HCT116 (cell line): Measurements from ENCODE around the gene DENND1A. TPM values are rescaled to one million over a fixed set of nuclear protein-coding genes. Genes with fewer than 3 reads are reported as not detected.

Source experiments
- ATAC-seq: fragments of 200-7000 bp; cut with Tn5 transposase; 2 replicates; pipeline ENCODE4 v1.9.1; 2020; ENCODE audit warnings: mild to moderate bottlenecking, moderate library complexity
- BruUV-seq: library from RNA; stranded (reverse); fragments of 400-500 nt; replicated peaks from 2 replicates; lab custom pipeline; 2021; lab: Mats Ljungman, UMichigan
- CTCF ChIA-PET: fragments of 300-600 bp; sonication (Branson Sonifier 250); formaldehyde crosslinking; loops from one replicate; lab custom pipeline; 2021; ENCODE audit warnings: antibody characterized with exemption; lab: Charles Lee
- POLR2A ChIA-PET: fragments of 300-600, 350-600 bp; sonication (Branson Sonifier 250); formaldehyde crosslinking; loops from one replicate; lab custom pipeline; 2021; ENCODE audit warnings: antibody characterized with exemption; lab: Charles Lee
- RAD21 ChIA-PET, 2 experiments: fragments of 300-600 bp; sonication (Branson Sonifier 250); formaldehyde crosslinking; loops; one replicate each; lab custom pipeline; 2023; ENCODE audit warnings: low total read pairs in 2 of 2; ENCODE audit not compliant: uncharacterized antibody in 2 of 2, unreplicated experiment in 2 of 2, low non-redundant PET in 1 of 2; lab: Charles Lee
- DNase-seq: peaks from one replicate; pipeline ENCODE4 v3.0.0-alpha.2; 2010; ENCODE audit warnings: low read depth, low spot score
- H2AFZ ChIP-seq: fragments of 200-600 bp; shearing (Covaris generic), sonication (generic); 2 replicates; pipeline ENCODE4 v1.6.1; 2017; ENCODE audit warnings: low read depth, mixed run types, mixed read lengths, antibody characterized with exemption, low read length; ENCODE audit not compliant: poor library complexity, severe bottlenecking
- H3K27ac ChIP-seq: 2 replicates; pipeline ENCODE4 v1.5.1; 2012; ENCODE audit warnings: low read depth, low read length
- H3K27me3 ChIP-seq: fragments of 200-600 bp; sonication (generic); 2 replicates; pipeline ENCODE4 v1.6.1; 2016; ENCODE audit warnings: mixed run types, low read length, mixed read lengths; ENCODE audit not compliant: insufficient read depth
- H3K36me3 ChIP-seq, 2 experiments: fragments of 200-500 bp in 1 of 2; fragments of 200-600 bp in 1 of 2; sonication (Bioruptor generic) in 1 of 2; sonication (generic) in 1 of 2; 2 replicates each; pipeline versions ENCODE4 v1.5.1 to v1.6.1; 2014 to 2016; ENCODE audit warnings: low read length in 2 of 2, inconsistent platforms in 1 of 2, mixed read lengths in 1 of 2, mixed run types in 1 of 2; ENCODE audit not compliant: insufficient read depth in 2 of 2, control insufficient read depth in 1 of 2
- H3K4me1 ChIP-seq, 2 experiments: fragments of 200-600 bp in 1 of 2; sonication (generic) in 1 of 2; 2 replicates each; pipeline versions ENCODE4 v1.5.1 to v1.6.1; 2012 to 2017; ENCODE audit warnings: low read length in 2 of 2, inconsistent platforms in 1 of 2, mild to moderate bottlenecking in 1 of 2, mixed read lengths in 1 of 2, mixed run types in 1 of 2, moderate library complexity in 1 of 2; ENCODE audit not compliant: insufficient read depth in 2 of 2, control insufficient read depth in 1 of 2
- H3K4me2 ChIP-seq: fragments of 200-600 bp; sonication (generic); 2 replicates; pipeline ENCODE4 v1.6.1; 2017; ENCODE audit warnings: mixed run types, low read length, mixed read lengths
- H3K4me3 ChIP-seq, 2 experiments: fragments of 200-600 bp in 1 of 2; sonication (generic) in 1 of 2; replicated peaks in 1 of 2; 2 replicates each; pipeline ENCODE4 v1.5.1; 2011 to 2016; ENCODE audit warnings: low read length in 2 of 2, control low read depth in 1 of 2, low read depth in 1 of 2, mild to moderate bottlenecking in 1 of 2, mixed read lengths in 1 of 2, mixed run types in 1 of 2
- H3K79me2 ChIP-seq: fragments of 200-600 bp; sonication (generic); 2 replicates; pipeline ENCODE4 v1.6.1; 2017; ENCODE audit warnings: mild to moderate bottlenecking, mixed run types, low read length, moderate library complexity, mixed read lengths; ENCODE audit not compliant: insufficient read depth
- H3K9ac ChIP-seq: fragments of 200-600 bp; sonication (generic); 2 replicates; pipeline ENCODE4 v1.6.1; 2016; ENCODE audit warnings: low read length, mixed read lengths
- H3K9me2 ChIP-seq: fragments of 200-600 bp; sonication (generic), shearing (Covaris generic); 2 replicates; pipeline ENCODE4 v1.6.1; 2017; ENCODE audit warnings: mixed run types, mild to moderate bottlenecking, moderate library complexity; ENCODE audit not compliant: insufficient read depth
- H3K9me3 ChIP-seq, 2 experiments: fragments of 200-500 bp in 1 of 2; fragments of 200-600 bp in 1 of 2; sonication (Bioruptor generic) in 1 of 2; sonication (generic) in 1 of 2; 2 replicates each; pipeline ENCODE4 v1.6.1; 2014 to 2017; ENCODE audit warnings: low read length in 2 of 2, mixed read lengths in 2 of 2, inconsistent platforms in 1 of 2, low read depth in 1 of 2, mild to moderate bottlenecking in 1 of 2, mixed run types in 1 of 2, moderate library complexity in 1 of 2; ENCODE audit not compliant: control insufficient read depth in 1 of 2, insufficient read depth in 1 of 2
- H4K20me1 ChIP-seq: fragments of 200-600 bp; sonication (generic), shearing (Covaris generic); 2 replicates; pipeline ENCODE4 v1.6.1; 2017; ENCODE audit warnings: mixed run types, mild to moderate bottlenecking, moderate library complexity; ENCODE audit not compliant: insufficient read depth
- CBX3 ChIP-seq: IDR thresholded peaks from 2 replicates; pipeline ENCODE4 v1.6.1; 2012; ENCODE audit warnings: low read depth
- CEBPB ChIP-seq: IDR thresholded peaks from 2 replicates; pipeline ENCODE4 v1.6.1; 2012; ENCODE audit warnings: low read depth
- ELF1 ChIP-seq: IDR thresholded peaks from 2 replicates; pipeline ENCODE4 v1.6.1; 2012; ENCODE audit warnings: low read depth, borderline replicate concordance
- EZH2 ChIP-seq: fragments of 200-600 bp; sonication (generic); IDR thresholded peaks from 2 replicates; pipeline ENCODE4 v1.6.1; 2017; ENCODE audit warnings: antibody characterized with exemption, mixed run types
- EZH2phosphoT487 ChIP-seq: fragments of 200-600 bp; IDR thresholded peaks from 2 replicates; pipeline ENCODE4 v1.6.1; 2018; ENCODE audit warnings: antibody characterized with exemption, borderline replicate concordance
- FOSL1 ChIP-seq: IDR thresholded peaks from 2 replicates; pipeline ENCODE4 v1.6.1; 2012; ENCODE audit warnings: low read depth
- JUND ChIP-seq: IDR thresholded peaks from 2 replicates; pipeline ENCODE4 v1.6.1; 2012
- POLR2A ChIP-seq: IDR thresholded peaks from 2 replicates; pipeline ENCODE4 v1.7.0; 2011; ENCODE audit warnings: borderline replicate concordance; ENCODE audit not compliant: insufficient read depth, insufficient read length; ENCODE audit errors: extremely low read depth
- RAD21 ChIP-seq: IDR thresholded peaks from 2 replicates; pipeline ENCODE4 v1.6.1; 2012; ENCODE audit warnings: low read depth, mild to moderate bottlenecking
- SIN3A ChIP-seq: IDR thresholded peaks from 2 replicates; pipeline ENCODE4 v1.6.1; 2012; ENCODE audit warnings: low read depth
- SP1 ChIP-seq: IDR thresholded peaks from 2 replicates; pipeline ENCODE4 v1.6.1; 2012; ENCODE audit warnings: low read depth
- SRF ChIP-seq: IDR thresholded peaks from 2 replicates; pipeline ENCODE4 v1.6.1; 2012; ENCODE audit warnings: low read depth
- TCF7L2 ChIP-seq: IDR thresholded peaks from 2 replicates; pipeline ENCODE4 v1.7.0; 2011; ENCODE audit warnings: borderline replicate concordance, inconsistent platforms; ENCODE audit not compliant: insufficient read depth, insufficient read length; ENCODE audit errors: extremely low read depth
- YY1 ChIP-seq: IDR thresholded peaks from 2 replicates; pipeline ENCODE4 v1.6.1; 2011; ENCODE audit warnings: low read length, low read depth, moderate library complexity, mild to moderate bottlenecking; ENCODE audit not compliant: insufficient replicate concordance; ENCODE audit errors: extremely low read depth
- ZFX ChIP-seq: fragments of 450-650 bp; IDR thresholded peaks from 2 replicates; pipeline ENCODE4 v1.6.1; 2017
- ZNF274 ChIP-seq: fragments of 200-500 bp; sonication (Bioruptor generic); IDR thresholded peaks from 2 replicates; pipeline ENCODE4 v1.6.1; 2014; ENCODE audit warnings: mild to moderate bottlenecking, low read depth, low read length, inconsistent platforms
- intact Hi-C: fragments of 100-400 bp; cut with micrococcal nuclease; formaldehyde crosslinking; loops from 2 replicates; pipeline ENCODE4 v1.10.0; 2022
- total RNA-seq: library from RNA; stranded (reverse); gene quantifications from one replicate; pipeline ENCODE4 v1.2.1, GENCODE V29; 2021; ENCODE audit not compliant: unreplicated experiment
- TF ChIP-seq, protein P1 (sequence below): IDR thresholded peaks from 2 replicates; pipeline ENCODE4 v1.6.1; 2012
- TF ChIP-seq, protein P2 (sequence below): IDR thresholded peaks from 2 replicates; pipeline ENCODE4 v1.6.1; 2012
- TF ChIP-seq, protein P3 (sequence below), 3 experiments: fragments of 200-600 bp in 1 of 3; sonication (generic) in 1 of 3; IDR thresholded peaks in 2 of 3; conservative IDR thresholded peaks in 1 of 3; 2 replicates each; pipeline ENCODE4 v1.5.1; 2012 to 2017; ENCODE audit warnings: low read depth in 2 of 3, low read length in 2 of 3, antibody characterized with exemption in 1 of 3, borderline replicate concordance in 1 of 3, control low read depth in 1 of 3, mild to moderate bottlenecking in 1 of 3, mixed read lengths in 1 of 3, mixed run types in 1 of 3, moderate library complexity in 1 of 3; ENCODE audit not compliant: insufficient read depth in 1 of 3
- TF ChIP-seq, protein P4 (sequence below): IDR thresholded peaks from 2 replicates; pipeline ENCODE4 v1.6.1; 2012; ENCODE audit warnings: low read depth

Gene DENND1A
- total RNA-seq, 1 experiment from 2014 or later: 33.0 TPM

- no TSS peak for BruUV-seq
- CTCF ChIA-PET: no interaction called here
- POLR2A ChIA-PET: no interaction called here
These were observed 232.2 kb downstream of the DENND1A start for GRCh38 chr9:123697686-123698085.

More at GRCh38 chr9:123697686-123698085, 232.2 kb downstream of the DENND1A start:
- no peak overlapping the region for H3K4me3 ChIP-seq
- RAD21 ChIA-PET: no interaction called here
- ATAC-seq (no peak), DNase-seq (no peak)
- no peaks in the 10 kb centered on the region for H3K9me3 ChIP-seq
- H2AFZ ChIP-seq: no peak overlapping the region
- no peak overlapping the region for H3K4me2 ChIP-seq
- intact Hi-C loops: no loop called here
- H3K9me2 ChIP-seq: no peaks in the 10 kb centered on the region
- no peak overlapping the region for H3K9ac ChIP-seq
- H3K36me3 ChIP-seq: no peaks in the 10 kb centered on the region
- H3K79me2 ChIP-seq: no peaks in the 10 kb centered on the region
- H3K27ac ChIP-seq: no peak overlapping the region
- TF ChIP-seq SP1 (no peak), JUND (no peak), TCF7L2 (no peak), YY1 (no peak), ZFX (no peak), SIN3A (no peak), SRF (no peak), EZH2 (no peak), CEBPB (no peak), ELF1 (no peak), POLR2A (no peak), FOSL1 (no peak), RAD21 (no peak), ZNF274 (no peak), CBX3 (no peak), EZH2phosphoT487 (no peak)
- TF ChIP-seq, protein P1, sequence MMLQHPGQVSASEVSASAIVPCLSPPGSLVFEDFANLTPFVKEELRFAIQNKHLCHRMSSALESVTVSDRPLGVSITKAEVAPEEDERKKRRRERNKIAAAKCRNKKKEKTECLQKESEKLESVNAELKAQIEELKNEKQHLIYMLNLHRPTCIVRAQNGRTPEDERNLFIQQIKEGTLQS: no peak
- TF ChIP-seq, protein P2, sequence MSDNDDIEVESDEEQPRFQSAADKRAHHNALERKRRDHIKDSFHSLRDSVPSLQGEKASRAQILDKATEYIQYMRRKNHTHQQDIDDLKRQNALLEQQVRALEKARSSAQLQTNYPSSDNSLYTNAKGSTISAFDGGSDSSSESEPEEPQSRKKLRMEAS: no peak
- TF ChIP-seq, protein P3, sequence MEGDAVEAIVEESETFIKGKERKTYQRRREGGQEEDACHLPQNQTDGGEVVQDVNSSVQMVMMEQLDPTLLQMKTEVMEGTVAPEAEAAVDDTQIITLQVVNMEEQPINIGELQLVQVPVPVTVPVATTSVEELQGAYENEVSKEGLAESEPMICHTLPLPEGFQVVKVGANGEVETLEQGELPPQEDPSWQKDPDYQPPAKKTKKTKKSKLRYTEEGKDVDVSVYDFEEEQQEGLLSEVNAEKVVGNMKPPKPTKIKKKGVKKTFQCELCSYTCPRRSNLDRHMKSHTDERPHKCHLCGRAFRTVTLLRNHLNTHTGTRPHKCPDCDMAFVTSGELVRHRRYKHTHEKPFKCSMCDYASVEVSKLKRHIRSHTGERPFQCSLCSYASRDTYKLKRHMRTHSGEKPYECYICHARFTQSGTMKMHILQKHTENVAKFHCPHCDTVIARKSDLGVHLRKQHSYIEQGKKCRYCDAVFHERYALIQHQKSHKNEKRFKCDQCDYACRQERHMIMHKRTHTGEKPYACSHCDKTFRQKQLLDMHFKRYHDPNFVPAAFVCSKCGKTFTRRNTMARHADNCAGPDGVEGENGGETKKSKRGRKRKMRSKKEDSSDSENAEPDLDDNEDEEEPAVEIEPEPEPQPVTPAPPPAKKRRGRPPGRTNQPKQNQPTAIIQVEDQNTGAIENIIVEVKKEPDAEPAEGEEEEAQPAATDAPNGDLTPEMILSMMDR (IDR thresholded peaks at IDR 0.05 in 2 of 3, conservative IDR thresholded peaks at IDR 0.05 in 1 of 3; ENCODE audit: borderline replicate concordance in 1 of 3, insufficient read depth in 1 of 3, low read depth in 2 of 3, low read length in 2 of 3): no peak
- TF ChIP-seq, protein P4, sequence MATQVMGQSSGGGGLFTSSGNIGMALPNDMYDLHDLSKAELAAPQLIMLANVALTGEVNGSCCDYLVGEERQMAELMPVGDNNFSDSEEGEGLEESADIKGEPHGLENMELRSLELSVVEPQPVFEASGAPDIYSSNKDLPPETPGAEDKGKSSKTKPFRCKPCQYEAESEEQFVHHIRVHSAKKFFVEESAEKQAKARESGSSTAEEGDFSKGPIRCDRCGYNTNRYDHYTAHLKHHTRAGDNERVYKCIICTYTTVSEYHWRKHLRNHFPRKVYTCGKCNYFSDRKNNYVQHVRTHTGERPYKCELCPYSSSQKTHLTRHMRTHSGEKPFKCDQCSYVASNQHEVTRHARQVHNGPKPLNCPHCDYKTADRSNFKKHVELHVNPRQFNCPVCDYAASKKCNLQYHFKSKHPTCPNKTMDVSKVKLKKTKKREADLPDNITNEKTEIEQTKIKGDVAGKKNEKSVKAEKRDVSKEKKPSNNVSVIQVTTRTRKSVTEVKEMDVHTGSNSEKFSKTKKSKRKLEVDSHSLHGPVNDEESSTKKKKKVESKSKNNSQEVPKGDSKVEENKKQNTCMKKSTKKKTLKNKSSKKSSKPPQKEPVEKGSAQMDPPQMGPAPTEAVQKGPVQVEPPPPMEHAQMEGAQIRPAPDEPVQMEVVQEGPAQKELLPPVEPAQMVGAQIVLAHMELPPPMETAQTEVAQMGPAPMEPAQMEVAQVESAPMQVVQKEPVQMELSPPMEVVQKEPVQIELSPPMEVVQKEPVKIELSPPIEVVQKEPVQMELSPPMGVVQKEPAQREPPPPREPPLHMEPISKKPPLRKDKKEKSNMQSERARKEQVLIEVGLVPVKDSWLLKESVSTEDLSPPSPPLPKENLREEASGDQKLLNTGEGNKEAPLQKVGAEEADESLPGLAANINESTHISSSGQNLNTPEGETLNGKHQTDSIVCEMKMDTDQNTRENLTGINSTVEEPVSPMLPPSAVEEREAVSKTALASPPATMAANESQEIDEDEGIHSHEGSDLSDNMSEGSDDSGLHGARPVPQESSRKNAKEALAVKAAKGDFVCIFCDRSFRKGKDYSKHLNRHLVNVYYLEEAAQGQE: no peak
- no peaks in the 10 kb centered on the region for H3K4me1 ChIP-seq
- no peaks in the 10 kb centered on the region; the same call in 1 of the 2 replicates for H4K20me1 ChIP-seq
- no peaks in the 10 kb centered on the region for H3K27me3 ChIP-seq
